ENCODE results near the gene BMPR1A. TPM values are rescaled to one million over a fixed set of nuclear protein-coding genes. Genes with fewer than 3 reads are reported as not detected.
A peak's percentile ranks its signal among the peaks of the same experiment; 100 is the strongest.
"Not testable (repeated sequence)": the region's sequence is repeated elsewhere in the genome, so short reads cannot be mapped to it uniquely, and the experiment has no call there.

The BMPR1A gene
- total RNA-seq, 8 experiments from 2014 or later: 15.8 to 44.1 (median 27.9) TPM

DNA sequence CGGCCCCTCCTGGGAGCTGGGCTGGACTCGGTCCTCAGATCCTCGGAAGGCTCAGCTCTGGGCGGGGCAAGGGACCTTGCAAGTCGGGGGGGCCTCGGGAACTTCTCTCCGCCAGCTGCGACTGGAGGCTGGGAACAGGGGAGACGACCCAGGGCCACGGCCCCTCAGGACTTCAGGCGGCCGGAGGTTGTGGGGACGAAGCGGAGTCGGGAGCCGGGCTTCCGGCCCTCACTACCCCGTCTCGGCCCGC is 214.5 kb downstream of the BMPR1A start:
- 5% methylated on average over 4 of the region's 20 CpGs; no CpG with 5 or more reads in 9 of the 10 experiments for WGBS, 10 experiments
- in situ Hi-C loops (cut with MboI; ENCODE audit: low pct_unique_long_range_greater_than_20kb in 2 of 9, low sequenced_read_pairs in 9 of 9, unreplicated experiment in 9 of 9): no loop called here
- peak overlapping the region in 1 of 2 donors; percentile 32 for H3K27ac ChIP-seq
- H3K4me3 ChIP-seq: peak overlapping the region in 2 of 5 donors; percentile 1 to 26
- peaks cover 21 to 46% of the 10 kb centered on the region in 2 donors for H3K4me1 ChIP-seq (replicated peaks in 1 of 2)
- peak in 5 of 8 experiments; percentile 1 to 20 (median 13) for ATAC-seq (replicated peaks in 6 of 8)

DNA sequence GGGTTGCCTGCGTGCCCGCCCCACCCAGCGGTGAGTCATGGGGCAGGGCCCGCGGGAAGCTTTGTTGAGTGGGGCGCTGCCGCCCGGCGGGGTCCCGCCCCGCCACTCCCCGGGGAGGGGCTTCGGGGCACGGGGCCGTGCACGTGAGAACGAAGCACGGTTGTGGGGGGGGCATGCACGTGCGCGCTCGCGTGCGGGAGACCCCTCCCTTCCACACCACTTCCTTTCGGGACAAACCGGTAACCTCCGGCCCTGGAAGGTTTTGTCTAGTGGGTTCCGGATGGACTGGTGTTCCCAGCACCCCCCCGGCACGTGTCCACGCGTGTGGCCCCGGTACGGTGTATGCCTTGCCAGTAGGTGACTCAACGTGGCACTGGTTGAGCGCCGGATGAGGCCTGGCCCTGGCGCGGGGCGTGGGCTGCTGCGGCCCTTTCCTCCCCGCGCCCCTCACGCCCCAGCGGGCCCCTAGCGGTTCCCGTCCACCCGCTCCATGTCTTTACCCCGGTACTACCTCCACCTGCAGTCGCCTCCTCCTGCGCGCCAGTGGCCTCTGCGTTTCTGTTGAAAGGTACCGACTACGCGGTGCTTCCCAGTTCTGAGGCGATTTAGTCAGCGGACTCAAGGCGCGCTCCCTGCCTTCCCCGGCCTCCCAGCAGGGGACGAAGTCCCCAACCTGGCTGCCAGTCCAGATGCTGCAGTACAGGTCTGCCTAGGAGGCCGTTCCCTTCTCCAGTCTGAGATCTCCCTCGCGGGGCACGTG is 215.0 kb downstream of the BMPR1A start:
- in situ Hi-C loops (cut with MboI; ENCODE audit: low pct_unique_long_range_greater_than_20kb in 2 of 9, low sequenced_read_pairs in 9 of 9, unreplicated experiment in 9 of 9): no loop called here
- peaks cover 16 to 41% of the 10 kb centered on the region in 2 donors for H3K4me1 ChIP-seq (replicated peaks in 1 of 2)
- WGBS, 10 experiments: 67 to 87% methylated on average over 1 to 3 of the region's 66 CpGs; no CpG with 5 or more reads in 8 of the 10 experiments
- peak overlapping the region in 1 of 5 donors; percentile 26 for H3K4me3 ChIP-seq
- no peak overlapping the region for H3K27ac ChIP-seq
- ATAC-seq (replicated peaks in 6 of 8): peak in 7 of 8 experiments; percentile 9 to 82 (median 52)

DNA sequence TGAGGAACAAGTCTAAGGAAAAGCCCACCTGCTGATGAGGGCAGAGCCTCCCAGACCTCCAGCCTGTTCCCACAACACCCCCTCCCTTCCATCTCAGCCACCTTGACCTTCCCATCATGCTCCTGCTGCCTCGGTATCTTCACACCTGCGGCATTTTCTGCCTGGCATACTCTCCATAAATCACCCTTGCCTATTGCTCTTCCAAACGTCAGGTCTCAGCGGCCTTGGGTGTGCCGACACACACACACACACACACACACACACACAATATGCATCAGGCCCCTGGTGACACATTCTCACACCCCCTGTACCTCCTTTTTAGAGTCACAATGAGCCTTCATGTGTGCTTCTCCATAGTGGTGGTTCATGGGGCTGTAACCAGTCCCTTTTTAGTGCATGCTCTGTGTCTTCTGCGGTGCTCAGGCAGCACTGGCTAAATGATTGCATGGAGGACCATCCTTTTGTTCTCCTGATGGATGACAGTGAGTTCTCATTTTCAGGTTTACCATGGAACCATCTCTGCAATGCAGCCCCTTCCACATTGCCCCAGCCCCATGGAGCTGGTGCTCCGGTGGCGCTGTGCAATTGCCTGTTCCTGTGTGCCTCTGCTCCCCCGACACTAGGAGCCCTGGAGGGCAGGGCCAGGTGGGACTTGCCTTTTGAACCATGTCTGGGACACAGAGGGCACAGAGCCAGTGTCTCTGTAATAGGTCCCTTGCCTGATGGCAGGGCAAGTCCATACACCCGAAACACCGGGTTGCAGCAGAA is 216.4 kb downstream of the BMPR1A start:
- Histone ChIP-seq H3K4me3 (no peak overlapping the region), H3K27ac (no peak overlapping the region), H3K4me1 (replicated peaks in 1 of 2) (peaks cover 10 to 33% of the 10 kb centered on the region in 2 donors)
- peak in 1 of 8 experiments; percentile 42 for ATAC-seq (replicated peaks in 6 of 8)
- in situ Hi-C loops (cut with MboI; ENCODE audit: low pct_unique_long_range_greater_than_20kb in 2 of 9, low sequenced_read_pairs in 9 of 9, unreplicated experiment in 9 of 9): no loop called here
- WGBS, 10 experiments: 87 to 100% (median 100%) methylated on average over 1 to 7 of the region's 11 CpGs; no CpG with 5 or more reads in 3 of the 10 experiments

- no peak for ATAC-seq (replicated peaks in 6 of 8)
- Histone ChIP-seq H3K27ac (no peak overlapping the region), H3K4me3 (no peak overlapping the region), H3K4me1 (replicated peaks in 1 of 2) (peaks cover 10 to 28% of the 10 kb centered on the region in 2 donors)
- in situ Hi-C loops (cut with MboI; ENCODE audit: low pct_unique_long_range_greater_than_20kb in 2 of 9, low sequenced_read_pairs in 9 of 9, unreplicated experiment in 9 of 9): no loop called here
- 46 to 96% (median 89%) methylated on average over 1 to 7 of the region's 7 CpGs; no CpG with 5 or more reads in 1 of the 10 experiments for WGBS, 10 experiments
Observed at GRCh38 chr10:86974484-86974883, 218.1 kb downstream of the BMPR1A start.

GRCh38 chr10:86976362-86977056 is 220.1 kb downstream of the BMPR1A start:
- 79 to 100% (median 100%) methylated on average over 1 to 2 of the region's 5 CpGs; no CpG with 5 or more reads in 4 of the 10 experiments for WGBS, 10 experiments
- no peak for ATAC-seq (replicated peaks in 6 of 8)
- Histone ChIP-seq H3K4me3 (no peak overlapping the region), H3K27ac (no peak overlapping the region), H3K4me1 (replicated peaks in 1 of 2) (peaks cover 0 to 9% of the 10 kb centered on the region in 2 donors)
- in situ Hi-C loops (cut with MboI; ENCODE audit: low pct_unique_long_range_greater_than_20kb in 2 of 9, low sequenced_read_pairs in 9 of 9, unreplicated experiment in 9 of 9): no loop called here

GRCh38 chr10:86978457-86978856 is 222.0 kb downstream of the BMPR1A start:
- ATAC-seq (replicated peaks in 6 of 8); H3K27ac ChIP-seq; H3K4me3 ChIP-seq; in situ Hi-C loops (cut with MboI; ENCODE audit: low pct_unique_long_range_greater_than_20kb in 2 of 9, low sequenced_read_pairs in 9 of 9, unreplicated experiment in 9 of 9); H3K4me1 ChIP-seq (replicated peaks in 1 of 2): not testable (repeated sequence)
- WGBS, 10 experiments: 55 to 100% (median 76%) methylated on average over 1 to 3 of the region's 3 CpGs; no CpG with 5 or more reads in 2 of the 10 experiments

DNA sequence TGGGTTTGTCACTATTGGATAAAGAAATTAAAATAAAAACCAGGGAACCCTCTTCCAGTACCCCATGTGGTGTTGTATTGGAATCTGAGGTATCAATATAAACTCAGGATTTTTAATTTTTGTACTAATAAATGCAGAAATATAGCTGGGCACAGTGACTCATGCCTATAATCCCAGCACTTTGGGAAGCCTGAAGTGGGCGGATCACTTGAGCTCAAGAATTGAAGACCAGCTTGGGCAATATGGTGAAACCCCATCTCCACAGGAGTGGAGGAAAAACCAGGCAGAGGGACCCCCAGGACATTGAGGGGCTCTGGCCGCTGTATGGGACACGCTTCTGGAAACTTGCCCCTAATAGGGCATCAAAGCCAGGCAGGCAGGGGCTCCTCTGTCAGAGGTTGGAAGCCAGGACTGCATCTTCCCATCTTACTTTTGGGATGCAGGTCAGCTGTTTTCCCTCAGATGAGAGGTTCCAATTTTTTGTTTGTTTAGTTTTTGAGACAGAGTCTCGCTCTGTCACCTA is 222.9 kb downstream of the BMPR1A start:
- in situ Hi-C loops (cut with MboI; ENCODE audit: low pct_unique_long_range_greater_than_20kb in 2 of 9, low sequenced_read_pairs in 9 of 9, unreplicated experiment in 9 of 9): no loop called here
- WGBS, 10 experiments: 83 to 100% (median 92%) methylated on average over 1 to 4 of the region's 4 CpGs; no CpG with 5 or more reads in 7 of the 10 experiments
- no peak overlapping the region for H3K4me3 ChIP-seq
- H3K4me1 ChIP-seq (replicated peaks in 1 of 2): no peaks in the 10 kb centered on the region
- no peak for ATAC-seq (replicated peaks in 6 of 8)
- no peak overlapping the region for H3K27ac ChIP-seq

DNA sequence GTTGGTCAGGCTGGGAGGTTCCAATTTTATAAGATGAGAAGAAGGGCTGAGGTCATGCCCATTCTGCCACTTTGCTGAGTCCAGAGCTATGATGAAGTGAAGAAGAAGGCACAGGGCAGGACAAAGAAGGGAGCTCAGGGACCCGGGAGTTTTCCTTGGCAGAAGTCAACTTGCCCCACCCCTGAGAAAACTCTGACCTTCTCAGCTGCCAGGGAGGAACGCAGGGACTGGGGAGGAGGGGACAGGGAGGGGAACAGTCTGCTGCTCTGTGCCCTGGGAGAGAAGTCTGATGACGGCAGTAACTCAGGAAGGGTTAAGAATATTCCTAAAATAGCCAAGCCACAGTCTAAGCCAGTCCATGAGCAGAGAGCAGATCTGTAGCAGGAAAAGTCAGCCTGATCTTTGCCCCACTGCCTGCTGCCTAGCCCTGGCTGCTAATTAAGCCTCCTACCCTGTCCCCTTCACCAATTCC is 223.6 kb downstream of the BMPR1A start:
- Histone ChIP-seq H3K27ac (no peak overlapping the region), H3K4me3 (no peak overlapping the region), H3K4me1 (replicated peaks in 1 of 2) (no peaks in the 10 kb centered on the region)
- 8 to 85% (median 60%) methylated on average over 1 to 2 of the region's 3 CpGs; no CpG with 5 or more reads in 5 of the 10 experiments for WGBS, 10 experiments
- peak in 3 of 8 experiments; percentile 39 to 81 (median 67) for ATAC-seq (replicated peaks in 6 of 8)
- in situ Hi-C loops (cut with MboI; ENCODE audit: low pct_unique_long_range_greater_than_20kb in 2 of 9, low sequenced_read_pairs in 9 of 9, unreplicated experiment in 9 of 9): no loop called here

- in situ Hi-C loops (cut with MboI; ENCODE audit: low pct_unique_long_range_greater_than_20kb in 2 of 9, low sequenced_read_pairs in 9 of 9, unreplicated experiment in 9 of 9); H3K4me3 ChIP-seq; H3K4me1 ChIP-seq (replicated peaks in 1 of 2); H3K27ac ChIP-seq: not testable (repeated sequence)
- WGBS, 10 experiments: 58 to 92% (median 68%) methylated on average over 2 to 3 of the region's 6 CpGs; no CpG with 5 or more reads in 3 of the 10 experiments
- peak in 4 of 8 experiments; percentile 17 to 45 (median 26) for ATAC-seq (replicated peaks in 6 of 8)
Observed at GRCh38 chr10:86981020-86981419, 224.6 kb downstream of the BMPR1A start.

DNA sequence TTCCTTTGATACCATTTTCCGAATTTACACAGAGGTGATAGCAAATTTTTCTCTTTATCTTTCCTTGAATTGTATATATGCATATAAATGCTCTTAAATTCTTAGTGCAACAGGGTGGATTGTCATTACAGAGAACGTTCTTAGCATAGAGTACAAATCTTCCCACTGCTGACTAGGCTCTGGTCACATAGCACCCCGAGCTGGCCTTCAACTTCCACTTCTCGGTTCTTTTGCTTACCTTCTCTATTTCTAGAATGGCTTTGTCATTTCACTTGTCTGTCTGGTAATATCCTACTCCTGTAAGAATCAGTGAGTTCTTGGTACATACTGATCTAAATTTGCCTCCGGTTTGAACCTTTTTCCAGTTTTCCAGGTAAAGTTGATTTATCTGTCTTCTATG is 225.3 kb downstream of the BMPR1A start:
- WGBS, 10 experiments: 50 to 98% (median 82%) methylated on average over 1 to 5 of the region's 5 CpGs
- no peak overlapping the region for H3K27ac ChIP-seq

More for the DNA sequence above, 225.3 kb downstream of the BMPR1A start:
- in situ Hi-C loops (cut with MboI; ENCODE audit: low pct_unique_long_range_greater_than_20kb in 2 of 9, low sequenced_read_pairs in 9 of 9, unreplicated experiment in 9 of 9): no loop called here
- H3K4me3 ChIP-seq: no peak overlapping the region
- no peaks in the 10 kb centered on the region for H3K4me1 ChIP-seq (replicated peaks in 1 of 2)
- no peak for ATAC-seq (replicated peaks in 6 of 8)

All from motor neuron (in vitro differentiated cells).